GM12878 (cell line): ENCODE measurements around the gene TXNDC12. TPM values are rescaled to one million over a fixed set of nuclear protein-coding genes. Genes with fewer than 3 reads are reported as not detected.

Source experiments
- ATF2 ChIP-seq: IDR thresholded peaks from 2 replicates; pipeline ENCODE4 v1.6.1; 2012; ENCODE audit warnings: low read length, inconsistent platforms
- BHLHE40 ChIP-seq, 2 experiments: fragments of 450-650 bp in 1 of 2; IDR thresholded peaks; 2 replicates each; pipeline ENCODE4 v1.6.1; 2011 to 2017; ENCODE audit warnings: low read depth in 2 of 2, borderline replicate concordance in 1 of 2, improper control_type of control experiment in 1 of 2, low read length in 1 of 2, mild to moderate bottlenecking in 1 of 2
- CBFB ChIP-seq: IDR thresholded peaks from 2 replicates; pipeline ENCODE4 v1.6.1; 2016; ENCODE audit warnings: antibody characterized with exemption, low read depth
- ELK1 ChIP-seq: IDR thresholded peaks from 2 replicates; pipeline ENCODE4 v1.6.1; 2012; ENCODE audit warnings: low read depth, low read length, improper control_type of control experiment
- IKZF2 ChIP-seq, 2 experiments: fragments of 450-650 bp; IDR thresholded peaks; 2 replicates each; pipeline ENCODE4 v1.6.1; 2017; ENCODE audit warnings: mild to moderate bottlenecking in 2 of 2, moderate library complexity in 2 of 2
- MEF2B ChIP-seq: fragments of 450-650 bp; IDR thresholded peaks from 2 replicates; pipeline ENCODE4 v1.6.1; 2018; ENCODE audit warnings: mild to moderate bottlenecking, moderate library complexity; ENCODE audit not compliant: partially characterized antibody, poor library complexity, severe bottlenecking
- POLR2AphosphoS5 ChIP-seq: IDR thresholded peaks from 2 replicates; pipeline ENCODE4 v1.6.1; 2011; ENCODE audit warnings: mild to moderate bottlenecking, low read length, inconsistent platforms
- RUNX3 ChIP-seq: IDR thresholded peaks from 2 replicates; pipeline ENCODE4 v1.6.1; 2012; ENCODE audit warnings: low read length, inconsistent platforms
- ZZZ3 ChIP-seq: IDR thresholded peaks from 2 replicates; pipeline ENCODE4 v1.6.1; 2011; ENCODE audit warnings: low read depth; ENCODE audit not compliant: control insufficient read depth, insufficient read length
- polyA plus RNA-seq, 11 experiments: library from polyadenylated mRNA; depleted of rRNA in 4 of 11; unstranded in 6 of 11; stranded (reverse) in 5 of 11; fragments of >200 nt; fragmentation: Nextera tagmentation in 4 of 11; fragmentation: Illumina TruSeq in 1 of 11; extraction: Ambion mirVana in 4 of 11; extraction: Trizol in 1 of 11; gene quantifications; 1 replicate in 1 of 11; 2 replicates in 10 of 11; pipeline versions ENCODE4 v1.2.1 to v1.2.3, GENCODE V29; 2011 to 2016; ENCODE audit warnings: inconsistent platforms in 2 of 11, missing spikeins in 2 of 11, low read depth in 1 of 11
- total RNA-seq, 4 experiments: library from RNA; depleted of rRNA in 3 of 4; stranded (reverse); fragments of >200 nt in 3 of 4; fragmentation: Illumina TruSeq in 1 of 4; extraction: Trizol in 1 of 4; gene quantifications; 2 replicates each; pipeline versions ENCODE4 v1.2.1 to v1.2.3, GENCODE V29; 2013 to 2021

The TXNDC12 gene
- total and polyA plus RNA-seq, 10 of the 15 experiments (the other 5 are each of a cell fraction or from before 2014, with no cell fraction given), result 6.7 to 41.7 (median 17.7) TPM

- TF ChIP-seq ATF2, result no peak
- TF ChIP-seq ELK1, result peak; percentile 74
- peak; percentile 89 for TF ChIP-seq MEF2B
- TF ChIP-seq POLR2AphosphoS5, result no peak
- TF ChIP-seq CBFB, result 0 out of 2 replicates have a peak, but pooled peaks have one; percentile 59
- no peak for TF ChIP-seq BHLHE40 (IDR thresholded peaks at IDR 0.05; ENCODE audit: borderline replicate concordance in 1 of 2, low read depth in 2 of 2, low read length in 1 of 2)
- TF ChIP-seq IKZF2 (IDR thresholded peaks at IDR 0.05), result peak; percentile 40 to 49; a peak in 2 of 4 replicates
- peak; percentile 92 for TF ChIP-seq RUNX3
- TF ChIP-seq ZZZ3, result no peak
Measured at GRCh38 chr1:52056937-52057231, 1.9 kb upstream of the TXNDC12 start (continued).
